Measurements from ENCODE around the gene PKDCC. TPM values are rescaled to one million over a fixed set of nuclear protein-coding genes. Genes with fewer than 3 reads are reported as not detected.

PKDCC gene
- total RNA-seq, 4 donors from 2014 or later = 2.5 to 8.5 (median 6.2) TPM

DNA sequence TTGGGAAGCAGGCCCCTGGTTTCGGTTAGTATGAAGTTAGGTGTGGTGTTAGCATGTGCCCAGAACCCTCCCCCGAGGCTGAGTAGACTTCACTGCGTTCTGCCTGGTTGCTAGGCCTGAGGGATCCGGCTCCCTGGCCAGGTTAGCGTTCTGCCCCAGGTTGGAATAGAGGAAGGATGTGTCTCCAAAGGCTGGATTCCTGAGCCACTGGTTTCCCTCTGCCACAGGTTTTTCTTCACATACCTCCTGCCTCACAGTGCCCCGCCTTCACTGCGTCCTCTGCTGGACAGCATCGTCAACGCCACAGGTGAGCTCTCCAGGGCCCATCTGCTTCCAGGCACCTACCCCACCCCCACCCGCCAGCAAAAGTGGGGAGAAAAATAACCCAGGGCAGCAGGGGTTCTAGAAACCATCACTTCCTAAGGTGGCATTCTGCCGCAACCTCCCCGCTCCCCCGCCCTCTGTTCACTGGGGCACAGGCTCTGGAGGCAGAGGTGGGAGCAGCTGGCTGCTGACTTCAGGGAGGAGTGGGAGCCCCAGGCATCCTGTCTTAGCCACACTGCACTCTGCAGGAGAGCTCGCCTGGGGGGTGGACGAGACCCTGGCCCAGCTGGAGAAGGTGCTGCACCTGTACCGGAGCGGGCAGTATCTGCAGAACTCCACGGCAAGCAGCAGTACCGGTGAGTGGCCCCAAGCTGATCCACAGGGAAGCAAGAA lies 7.1 kb downstream of the PKDCC start:
- DNase-seq (ENCODE audit: low spot score in 2 of 2) = no peak
- TF ChIP-seq POLR2A (IDR thresholded peaks at IDR 0.05) (no peak), EP300 (IDR thresholded peaks at IDR 0.05) (no peak), POLR2AphosphoS5 (IDR thresholded peaks at IDR 0.05) (no peak)
- TF ChIP-seq, protein P1, sequence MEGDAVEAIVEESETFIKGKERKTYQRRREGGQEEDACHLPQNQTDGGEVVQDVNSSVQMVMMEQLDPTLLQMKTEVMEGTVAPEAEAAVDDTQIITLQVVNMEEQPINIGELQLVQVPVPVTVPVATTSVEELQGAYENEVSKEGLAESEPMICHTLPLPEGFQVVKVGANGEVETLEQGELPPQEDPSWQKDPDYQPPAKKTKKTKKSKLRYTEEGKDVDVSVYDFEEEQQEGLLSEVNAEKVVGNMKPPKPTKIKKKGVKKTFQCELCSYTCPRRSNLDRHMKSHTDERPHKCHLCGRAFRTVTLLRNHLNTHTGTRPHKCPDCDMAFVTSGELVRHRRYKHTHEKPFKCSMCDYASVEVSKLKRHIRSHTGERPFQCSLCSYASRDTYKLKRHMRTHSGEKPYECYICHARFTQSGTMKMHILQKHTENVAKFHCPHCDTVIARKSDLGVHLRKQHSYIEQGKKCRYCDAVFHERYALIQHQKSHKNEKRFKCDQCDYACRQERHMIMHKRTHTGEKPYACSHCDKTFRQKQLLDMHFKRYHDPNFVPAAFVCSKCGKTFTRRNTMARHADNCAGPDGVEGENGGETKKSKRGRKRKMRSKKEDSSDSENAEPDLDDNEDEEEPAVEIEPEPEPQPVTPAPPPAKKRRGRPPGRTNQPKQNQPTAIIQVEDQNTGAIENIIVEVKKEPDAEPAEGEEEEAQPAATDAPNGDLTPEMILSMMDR (IDR thresholded peaks at IDR 0.05) = no peak
- Histone ChIP-seq H3K4me3 (no peak overlapping the region), H3K4me1 (peaks cover 23% of the 10 kb centered on the region), H3K9me3 (no peaks in the 10 kb centered on the region), H3K27me3 (peaks cover 2% of the 10 kb centered on the region), H3K27ac (no peak overlapping the region), H3K36me3 (peaks cover 28% of the 10 kb centered on the region)
- 83% methylated on average over 1 of the region's 19 CpGs for WGBS

GRCh38 chr2:42055573-42056514 lies 8.0 kb downstream of the PKDCC start:
- Histone ChIP-seq H3K4me3 (no peak overlapping the region), H3K36me3 (peaks cover 28% of the 10 kb centered on the region), H3K9me3 (no peaks in the 10 kb centered on the region), H3K27ac (no peak overlapping the region), H3K4me1 (peaks cover 31% of the 10 kb centered on the region), H3K27me3 (no peaks in the 10 kb centered on the region)
- no peak for DNase-seq (ENCODE audit: low spot score in 2 of 2)
- 49% methylated on average over 4 of the region's 4 CpGs for WGBS
- TF ChIP-seq EP300 (IDR thresholded peaks at IDR 0.05) (no peak), POLR2A (IDR thresholded peaks at IDR 0.05) (no peak), POLR2AphosphoS5 (IDR thresholded peaks at IDR 0.05) (no peak)
- TF ChIP-seq, protein P1 (IDR thresholded peaks at IDR 0.05) = no peak

DNA sequence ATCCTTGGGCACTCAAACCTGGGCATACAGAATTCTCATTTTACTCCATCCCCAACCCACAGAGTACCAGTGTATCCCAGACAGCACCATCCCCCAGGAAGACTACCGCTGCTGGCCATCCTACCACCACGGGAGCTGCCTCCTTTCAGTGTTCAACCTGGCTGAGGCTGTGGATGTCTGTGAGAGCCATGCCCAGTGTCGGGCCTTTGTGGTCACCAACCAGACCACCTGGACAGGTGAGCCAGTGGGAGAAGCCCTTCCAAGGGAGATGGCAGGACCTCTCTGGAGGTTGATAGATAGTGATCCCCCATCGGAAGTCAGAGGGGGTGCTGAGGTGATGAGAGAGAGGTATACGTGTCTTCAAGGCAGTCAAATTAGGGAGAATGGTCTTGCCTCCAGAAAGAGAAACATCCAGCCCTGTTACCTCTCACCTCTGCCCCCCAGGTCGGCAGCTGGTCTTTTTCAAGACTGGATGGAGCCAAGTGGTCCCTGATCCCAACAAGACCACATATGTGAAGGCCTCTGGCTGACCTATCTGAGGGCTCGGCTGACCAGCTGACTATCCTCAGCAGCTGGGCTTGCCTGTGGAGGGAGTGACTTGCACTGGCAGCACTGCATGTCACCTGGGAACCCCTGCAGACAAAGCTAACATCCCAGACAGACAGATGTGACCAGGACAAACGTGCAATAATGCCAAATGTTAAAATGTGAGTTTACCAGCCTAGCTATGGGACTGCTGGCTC lies 9.5 kb downstream of the PKDCC start:
- 82% methylated on average over 8 of the region's 8 CpGs for WGBS
- no peak overlapping the region for H3K27ac ChIP-seq
- no peaks in the 10 kb centered on the region for H3K27me3 ChIP-seq
- no peak for TF ChIP-seq EP300 (IDR thresholded peaks at IDR 0.05)
- no peak for TF ChIP-seq POLR2A (IDR thresholded peaks at IDR 0.05)
- TF ChIP-seq, protein P1 (IDR thresholded peaks at IDR 0.05) = no peak
- no peak for TF ChIP-seq POLR2AphosphoS5 (IDR thresholded peaks at IDR 0.05)
- no peak overlapping the region for H3K4me3 ChIP-seq
- peaks cover 28% of the 10 kb centered on the region for H3K36me3 ChIP-seq
- no peak for DNase-seq (ENCODE audit: low spot score in 2 of 2)
- no peaks in the 10 kb centered on the region for H3K9me3 ChIP-seq
- peaks cover 33% of the 10 kb centered on the region for H3K4me1 ChIP-seq

DNA sequence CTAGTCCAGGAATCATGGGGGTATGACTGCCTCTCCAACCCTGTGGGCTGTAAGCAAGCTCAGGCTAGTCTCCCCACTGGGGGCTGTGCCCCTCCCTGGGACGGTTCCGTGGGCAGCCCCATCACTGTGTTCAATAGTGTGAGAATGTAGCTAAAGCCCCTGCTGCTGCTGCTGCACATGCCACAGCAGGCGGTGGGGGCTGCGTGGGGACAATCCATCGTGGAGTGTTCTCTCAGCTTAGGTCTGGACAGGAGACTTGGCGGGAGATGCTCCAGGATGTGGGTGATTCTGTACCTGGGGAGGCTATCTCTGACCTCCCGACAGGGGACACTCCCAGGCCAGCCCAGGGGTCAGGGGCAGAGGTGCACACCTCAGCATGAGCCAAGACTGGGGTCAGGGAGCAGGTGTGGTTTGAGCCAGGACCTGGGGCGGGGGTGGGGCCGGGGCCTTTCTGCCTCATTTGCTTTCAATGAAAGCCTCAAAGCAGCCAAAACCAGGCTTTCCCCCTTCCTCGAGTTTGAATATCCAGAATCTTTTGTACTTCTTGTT lies 10.2 kb downstream of the PKDCC start:
- Histone ChIP-seq H3K36me3 (peaks cover 28% of the 10 kb centered on the region), H3K4me1 (peaks cover 27% of the 10 kb centered on the region), H3K27ac (no peak overlapping the region), H3K9me3 (no peaks in the 10 kb centered on the region), H3K27me3 (no peaks in the 10 kb centered on the region), H3K4me3 (no peak overlapping the region)
- TF ChIP-seq POLR2AphosphoS5 (IDR thresholded peaks at IDR 0.05) = no peak
- TF ChIP-seq EP300 (IDR thresholded peaks at IDR 0.05) = no peak
- TF ChIP-seq, protein P1 (IDR thresholded peaks at IDR 0.05) = no peak
- no peak for TF ChIP-seq POLR2A (IDR thresholded peaks at IDR 0.05)
- no peak for DNase-seq (ENCODE audit: low spot score in 2 of 2)
- 86% methylated on average over 8 of the region's 10 CpGs for WGBS

All from suprapubic skin (tissue), 4 donors.